T-helper 17 cell (primary cell): Measurements from ENCODE around the gene AJAP1. TPM values are rescaled to one million over a fixed set of nuclear protein-coding genes. Genes with fewer than 3 reads are reported as not detected.

ENCODE experiments used
- ATAC-seq: fragments of 150-1000 bp; cut with Tn5 transposase; 2 replicates; pipeline ENCODE4 v1.10.0; 2021; ENCODE audit warnings: mild to moderate bottlenecking, moderate library complexity
- DNase-seq, 3 donors: peaks; one replicate each; pipeline versions ENCODE4 v3.0.0 to v3.0.0-alpha.2; 2020 to 2021
- H3K9me3 ChIP-seq: one replicate; pipeline ENCODE4 v1.7.0; 2013; ENCODE audit warnings: low read length, mild to moderate bottlenecking; ENCODE audit not compliant: control insufficient read depth, poor library complexity, severe bottlenecking
- H3K27ac Mint-ChIP-seq: one replicate; pipeline ENCODE4 v1.8.0; 2022; ENCODE audit warnings: mild to moderate bottlenecking, moderate library complexity, mixed read lengths
- H3K27me3 Mint-ChIP-seq: one replicate; pipeline ENCODE4 v1.8.0; 2022; ENCODE audit warnings: mixed read lengths
- H3K36me3 Mint-ChIP-seq: one replicate; pipeline ENCODE4 v1.8.0; 2022; ENCODE audit warnings: low read depth, mixed read lengths
- H3K4me1 Mint-ChIP-seq: one replicate; pipeline ENCODE4 v1.8.0; 2022; ENCODE audit warnings: mild to moderate bottlenecking, mixed read lengths
- H3K4me3 Mint-ChIP-seq: one replicate; pipeline ENCODE4 v1.8.0; 2022; ENCODE audit warnings: mild to moderate bottlenecking, moderate library complexity, mixed read lengths
- total RNA-seq, 4 donors: library from RNA in 2 of 4; stranded (reverse) in 2 of 4; gene quantifications; one replicate each; pipeline ENCODE4 v1.2.3 and lab custom pipeline; 2022 to 2026

AJAP1 gene
- total RNA-seq, 2 donors from 2014 or later, result not detected

GRCh38 chr1:4773226-4773625 is 118.8 kb downstream of the AJAP1 start:
- Mint-ChIP-seq H3K4me3 (no peak overlapping the region), H3K4me1 (no peaks in the 10 kb centered on the region), H3K27ac (no peak overlapping the region), H3K27me3 (peaks cover 4% of the 10 kb centered on the region), H3K36me3 (no peaks in the 10 kb centered on the region)
- no peaks in the 10 kb centered on the region for H3K9me3 ChIP-seq
- ATAC-seq (no peak), DNase-seq (no peak)

- ATAC-seq, result no peak
- Mint-ChIP-seq H3K27me3 (peaks cover 4% of the 10 kb centered on the region), H3K27ac (no peak overlapping the region), H3K4me1 (no peaks in the 10 kb centered on the region), H3K36me3 (no peaks in the 10 kb centered on the region), H3K4me3 (no peak overlapping the region)
- H3K9me3 ChIP-seq, result no peaks in the 10 kb centered on the region
- no peak for DNase-seq
Observed at GRCh38 chr1:4775506-4775905, 121.1 kb downstream of the AJAP1 start.

- ATAC-seq, result no peak
- H3K4me3 Mint-ChIP-seq, result no peak overlapping the region
- H3K4me1 Mint-ChIP-seq, result no peaks in the 10 kb centered on the region
- H3K27me3 Mint-ChIP-seq, result peaks cover 11% of the 10 kb centered on the region
- no peaks in the 10 kb centered on the region for H3K9me3 ChIP-seq
- no peaks in the 10 kb centered on the region for H3K36me3 Mint-ChIP-seq
- DNase-seq, result no peak
- no peak overlapping the region for H3K27ac Mint-ChIP-seq
Observed at GRCh38 chr1:4778056-4778455, 123.6 kb downstream of the AJAP1 start.

- Mint-ChIP-seq H3K27me3 (peaks cover 11% of the 10 kb centered on the region), H3K36me3 (no peaks in the 10 kb centered on the region), H3K4me1 (no peaks in the 10 kb centered on the region), H3K27ac (no peak overlapping the region), H3K4me3 (no peak overlapping the region)
- no peaks in the 10 kb centered on the region for H3K9me3 ChIP-seq
- DNase-seq, result no peak
- no peak for ATAC-seq
Observed at GRCh38 chr1:4781646-4782045, 127.2 kb downstream of the AJAP1 start.

- no peak for DNase-seq
- Mint-ChIP-seq H3K36me3 (no peaks in the 10 kb centered on the region), H3K4me3 (no peak overlapping the region), H3K4me1 (no peaks in the 10 kb centered on the region), H3K27me3 (peaks cover 31% of the 10 kb centered on the region), H3K27ac (no peak overlapping the region)
- no peak for ATAC-seq
- no peaks in the 10 kb centered on the region for H3K9me3 ChIP-seq
Observed at GRCh38 chr1:4784761-4785160, 130.4 kb downstream of the AJAP1 start.

GRCh38 chr1:4786055-4786454 is 131.6 kb downstream of the AJAP1 start:
- Mint-ChIP-seq H3K27ac (no peak overlapping the region), H3K4me1 (no peaks in the 10 kb centered on the region), H3K36me3 (no peaks in the 10 kb centered on the region), H3K4me3 (no peak overlapping the region), H3K27me3 (peaks cover 44% of the 10 kb centered on the region)
- H3K9me3 ChIP-seq, result no peaks in the 10 kb centered on the region
- no peak for ATAC-seq
- no peak for DNase-seq

- Mint-ChIP-seq H3K36me3 (no peaks in the 10 kb centered on the region), H3K4me3 (no peak overlapping the region)
Observed at GRCh38 chr1:4787551-4787950, 133.1 kb downstream of the AJAP1 start.

GRCh38 chr1:4792565-4792964 is 138.2 kb downstream of the AJAP1 start:
- DNase-seq, result no peak
- Mint-ChIP-seq H3K27ac (no peak overlapping the region), H3K4me1 (no peaks in the 10 kb centered on the region), H3K4me3 (no peak overlapping the region), H3K36me3 (no peaks in the 10 kb centered on the region), H3K27me3 (peaks cover 35% of the 10 kb centered on the region)
- H3K9me3 ChIP-seq, result no peaks in the 10 kb centered on the region
- ATAC-seq, result no peak

More at GRCh38 chr1:4787551-4787950, 133.1 kb downstream of the AJAP1 start:
- ATAC-seq (no peak), DNase-seq (no peak)
- Mint-ChIP-seq H3K27ac (no peak overlapping the region), H3K27me3 (peaks cover 38% of the 10 kb centered on the region), H3K4me1 (no peaks in the 10 kb centered on the region)
- no peaks in the 10 kb centered on the region for H3K9me3 ChIP-seq

- peaks cover 26% of the 10 kb centered on the region for H3K27me3 Mint-ChIP-seq
- DNase-seq, result no peak
- H3K4me1 Mint-ChIP-seq, result no peaks in the 10 kb centered on the region
- H3K9me3 ChIP-seq, result no peaks in the 10 kb centered on the region
- no peak overlapping the region for H3K27ac Mint-ChIP-seq
- no peaks in the 10 kb centered on the region for H3K36me3 Mint-ChIP-seq
- no peak overlapping the region for H3K4me3 Mint-ChIP-seq
- ATAC-seq, result no peak
Observed at GRCh38 chr1:4794020-4794780, 139.8 kb downstream of the AJAP1 start.

- H3K4me3 Mint-ChIP-seq, result no peak overlapping the region
- no peak overlapping the region for H3K27ac Mint-ChIP-seq
- peaks cover 25% of the 10 kb centered on the region for H3K27me3 Mint-ChIP-seq
- no peaks in the 10 kb centered on the region for H3K9me3 ChIP-seq
- DNase-seq, result no peak
- no peaks in the 10 kb centered on the region for H3K4me1 Mint-ChIP-seq
- no peaks in the 10 kb centered on the region for H3K36me3 Mint-ChIP-seq
- ATAC-seq, result no peak
Observed at GRCh38 chr1:4796161-4797015, 142.0 kb downstream of the AJAP1 start.

GRCh38 chr1:4797016-4797410 is 142.6 kb downstream of the AJAP1 start:
- Mint-ChIP-seq H3K27me3 (peaks cover 27% of the 10 kb centered on the region), H3K4me1 (no peaks in the 10 kb centered on the region), H3K4me3 (no peak overlapping the region), H3K36me3 (no peaks in the 10 kb centered on the region), H3K27ac (no peak overlapping the region)
- no peak for DNase-seq
- H3K9me3 ChIP-seq, result no peaks in the 10 kb centered on the region
- no peak for ATAC-seq

GRCh38 chr1:4797429-4797828 is 143.0 kb downstream of the AJAP1 start:
- H3K9me3 ChIP-seq, result no peaks in the 10 kb centered on the region
- Mint-ChIP-seq H3K27me3 (peaks cover 27% of the 10 kb centered on the region), H3K4me3 (no peak overlapping the region), H3K4me1 (no peaks in the 10 kb centered on the region), H3K27ac (no peak overlapping the region), H3K36me3 (no peaks in the 10 kb centered on the region)
- ATAC-seq (no peak), DNase-seq (no peak)

- Mint-ChIP-seq H3K4me1 (no peaks in the 10 kb centered on the region), H3K36me3 (no peaks in the 10 kb centered on the region), H3K4me3 (no peak overlapping the region), H3K27ac (no peak overlapping the region), H3K27me3 (peaks cover 38% of the 10 kb centered on the region)
- ATAC-seq (no peak), DNase-seq (no peak)
- H3K9me3 ChIP-seq, result no peaks in the 10 kb centered on the region
Observed at GRCh38 chr1:4801192-4801924, 146.9 kb downstream of the AJAP1 start.
